Spinal cord (tissue), 10 donors: ENCODE measurements around the gene ERC2. TPM values are rescaled to one million over a fixed set of nuclear protein-coding genes. Genes with fewer than 3 reads are reported as not detected.

Source experiments
- DNase-seq, 6 donors: peaks; one replicate each; pipeline versions ENCODE4 v3.0.0 to v3.0.0-alpha.2; 2013 to 2015; ENCODE audit warnings: low spot score in 6 of 6, low read depth in 4 of 6
- H3K27ac ChIP-seq: one replicate; pipeline ENCODE4 v1.5.1; 2013; ENCODE audit warnings: low read depth, low read length, control low read depth
- H3K27me3 ChIP-seq: one replicate; pipeline ENCODE4 v1.6.1; 2013; ENCODE audit warnings: low read length; ENCODE audit not compliant: control insufficient read depth, insufficient read depth
- H3K36me3 ChIP-seq: one replicate; pipeline ENCODE4 v1.6.1; 2013; ENCODE audit warnings: low read length; ENCODE audit not compliant: control insufficient read depth, insufficient read depth
- H3K4me1 ChIP-seq: one replicate; pipeline ENCODE4 v1.6.1; 2013; ENCODE audit warnings: low read length; ENCODE audit not compliant: control insufficient read depth, insufficient read depth
- H3K4me3 ChIP-seq: one replicate; pipeline ENCODE4 v1.5.1; 2013; ENCODE audit warnings: low read depth, low read length, control low read depth
- H3K9me3 ChIP-seq: one replicate; pipeline ENCODE4 v1.6.1; 2013; ENCODE audit warnings: low read length; ENCODE audit not compliant: control insufficient read depth, insufficient read depth
- WGBS: methylation state at CpG from one replicate; pipeline ENCODE4 v1.1.5; 2013; ENCODE audit warnings: missing lambda C conversion rate; ENCODE audit not compliant: insufficient coverage; 5-methylcytosine and 5-hydroxymethylcytosine counted together
- polyA plus RNA-seq, 2 donors: library from polyadenylated mRNA; unstranded; fragments of 120-200 nt; gene quantifications; one replicate each; pipeline ENCODE4 v1.2.1, GENCODE V29; 2013; ENCODE audit not compliant: insufficient read length in 2 of 2
- total RNA-seq, 2 donors: library from RNA; depleted of rRNA in 1 of 2; stranded (reverse); fragments of 120-200 nt in 1 of 2; fragments of >200 nt in 1 of 2; gene quantifications; one replicate each; pipeline versions ENCODE4 v1.2.3 to v1.2.4, GENCODE V29; 2013 to 2014
- donor health status: healthy.

Gene ERC2
- total and polyA plus RNA-seq, 4 donors = 24.0 to 51.3 (median 29.7) TPM

DNA sequence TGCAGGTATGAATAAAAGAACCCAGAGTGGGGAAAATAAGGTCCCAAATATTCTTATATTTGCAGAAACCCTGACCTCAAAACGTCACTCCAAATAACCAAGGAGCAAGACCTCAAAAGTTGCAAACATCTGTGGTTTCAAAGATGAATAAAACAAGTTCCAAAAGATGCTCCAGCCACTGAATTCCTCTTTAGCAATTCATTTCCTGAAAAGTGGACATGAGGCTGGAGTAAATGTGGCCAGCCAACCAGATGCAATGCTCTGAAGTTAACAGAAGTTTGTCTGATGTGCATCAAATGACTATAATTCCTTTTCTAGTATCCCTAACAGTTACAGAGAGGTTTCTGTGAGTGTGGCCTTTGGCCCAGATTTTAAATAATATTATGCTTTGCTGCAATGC is 910.0 kb downstream of the ERC2 start:
- DNase-seq = no peak
- H3K27me3 ChIP-seq = no peaks in the 10 kb centered on the region
- H3K36me3 ChIP-seq = no peaks in the 10 kb centered on the region

DNA sequence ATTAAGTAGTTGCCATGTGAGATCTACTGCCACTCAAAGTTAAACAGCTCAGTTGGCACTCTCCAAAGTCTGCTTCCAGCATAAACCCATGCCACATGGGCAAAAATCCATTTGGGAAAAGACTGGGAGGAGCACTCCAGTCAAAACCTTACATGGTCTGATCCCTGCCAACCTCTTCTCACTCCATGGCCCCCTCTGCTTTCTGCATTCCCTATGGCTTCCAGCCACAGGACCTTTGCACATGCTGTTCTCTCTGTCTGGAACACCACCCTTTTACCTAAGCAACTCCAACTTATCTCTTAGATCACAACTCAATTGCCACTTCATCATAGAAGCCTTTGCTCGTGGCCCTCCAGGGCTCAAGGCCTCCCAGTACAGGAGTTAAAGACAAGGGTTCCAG is 910.7 kb downstream of the ERC2 start:
- no peaks in the 10 kb centered on the region for H3K36me3 ChIP-seq

More for the DNA sequence above, 910.0 kb downstream of the ERC2 start:
- H3K4me1 ChIP-seq = peaks cover 26% of the 10 kb centered on the region
- H3K27ac ChIP-seq = no peak overlapping the region
- no peaks in the 10 kb centered on the region for H3K9me3 ChIP-seq
- WGBS = no CpG with 5 or more reads among the region's 1 CpG
- no peak overlapping the region for H3K4me3 ChIP-seq

DNA sequence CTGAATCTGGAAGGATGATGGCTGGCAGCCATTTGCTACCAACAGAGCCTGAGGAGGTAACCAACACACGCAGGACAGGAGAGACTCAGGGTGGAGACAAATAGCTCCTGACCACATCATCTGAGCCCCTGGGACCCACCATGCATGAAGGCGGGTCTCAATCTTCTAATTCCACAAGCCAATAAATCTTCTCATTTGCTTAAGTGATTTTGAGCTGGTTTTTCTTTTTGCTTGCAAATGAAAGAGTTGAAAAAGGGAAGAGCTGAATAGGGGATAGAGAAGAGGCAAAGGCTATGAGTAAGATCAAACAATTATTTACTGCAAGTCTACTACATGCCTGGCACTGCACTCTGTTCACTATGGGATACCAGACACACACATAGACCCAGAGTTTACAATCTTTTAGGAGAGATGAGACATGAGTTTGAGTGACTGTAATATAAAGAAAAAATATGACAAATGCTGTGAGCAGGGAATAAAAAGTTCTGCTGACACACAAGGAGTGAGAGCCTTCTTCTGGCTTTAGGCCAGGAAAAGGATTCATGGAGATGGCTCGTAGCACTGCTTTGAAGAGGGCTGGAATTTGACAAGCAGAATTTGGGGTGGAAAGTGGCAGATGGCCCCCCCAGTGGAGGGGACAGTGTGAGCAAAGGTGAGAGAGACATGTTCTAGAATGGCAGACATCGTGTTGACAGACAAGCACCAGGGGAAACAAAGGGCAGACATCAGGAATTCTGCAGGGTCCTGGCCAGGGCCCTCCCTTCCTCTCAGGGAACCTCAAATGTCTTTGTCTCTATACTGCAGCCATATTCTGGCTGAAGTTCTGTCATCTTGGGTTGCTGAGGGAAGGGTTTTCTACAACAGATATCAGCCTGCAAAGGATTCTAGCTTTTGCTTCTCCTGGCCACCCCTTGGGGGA is 911.4 kb downstream of the ERC2 start:
- H3K36me3 ChIP-seq = no peaks in the 10 kb centered on the region
- H3K4me3 ChIP-seq = no peak overlapping the region
- peak in 2 of 6 donors; percentile 39 to 59 for DNase-seq
- H3K27me3 ChIP-seq = no peaks in the 10 kb centered on the region
- 47% methylated on average over 2 of the region's 4 CpGs for WGBS
- H3K4me1 ChIP-seq = peaks cover 26% of the 10 kb centered on the region
- H3K9me3 ChIP-seq = no peaks in the 10 kb centered on the region
- no peak overlapping the region for H3K27ac ChIP-seq

More for the DNA sequence above, 910.7 kb downstream of the ERC2 start:
- Histone ChIP-seq H3K4me3 (no peak overlapping the region), H3K27ac (no peak overlapping the region), H3K9me3 (no peaks in the 10 kb centered on the region), H3K4me1 (peaks cover 26% of the 10 kb centered on the region), H3K27me3 (no peaks in the 10 kb centered on the region)
- peak in 1 of 6 donors; percentile 25 for DNase-seq
- 100% methylated on average over 1 of the region's 1 CpG for WGBS

DNA sequence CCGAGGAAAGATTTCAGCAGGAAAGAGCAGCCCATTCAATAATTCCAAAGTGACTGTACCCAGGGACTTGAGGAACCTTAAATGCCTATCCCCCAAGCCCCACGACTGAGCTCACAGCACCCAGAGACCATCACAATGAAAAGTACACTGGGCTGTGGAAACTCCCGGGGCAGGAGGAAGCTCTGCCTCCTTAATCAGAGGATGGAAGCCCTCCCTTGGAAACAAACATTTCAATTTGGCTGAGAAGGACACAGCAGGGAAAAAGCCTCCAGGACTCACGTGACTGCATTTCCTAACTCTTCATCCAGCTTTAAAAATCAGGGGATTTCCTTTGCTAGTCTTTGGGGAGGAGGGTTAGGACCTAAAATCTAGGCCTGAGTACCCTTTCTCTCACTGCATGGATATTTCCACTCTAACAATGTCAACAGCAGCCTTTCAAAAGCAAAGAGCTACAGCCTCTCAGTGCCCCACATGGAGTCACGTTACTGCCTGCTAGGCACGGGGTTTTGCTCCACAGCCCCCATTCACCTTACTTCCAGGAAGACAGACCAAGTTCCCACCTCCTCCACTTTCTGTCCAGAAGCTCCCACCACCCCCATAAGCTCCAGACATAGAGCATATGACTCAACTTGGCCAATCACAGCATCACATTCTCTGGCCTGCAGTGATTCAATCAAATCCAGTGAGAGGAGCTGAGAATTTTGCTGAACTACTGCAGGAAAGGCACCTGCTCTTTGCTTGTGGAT is 912.2 kb downstream of the ERC2 start:
- H3K4me3 ChIP-seq = no peak overlapping the region
- DNase-seq = peak in 2 of 6 donors; percentile 31 to 37
- H3K4me1 ChIP-seq = peaks cover 26% of the 10 kb centered on the region
- H3K36me3 ChIP-seq = no peaks in the 10 kb centered on the region
- H3K27ac ChIP-seq = peak overlapping the region; percentile 6
- H3K9me3 ChIP-seq = peaks cover 2% of the 10 kb centered on the region
- WGBS = 49% methylated on average over 5 of the region's 6 CpGs
- H3K27me3 ChIP-seq = no peaks in the 10 kb centered on the region

DNA sequence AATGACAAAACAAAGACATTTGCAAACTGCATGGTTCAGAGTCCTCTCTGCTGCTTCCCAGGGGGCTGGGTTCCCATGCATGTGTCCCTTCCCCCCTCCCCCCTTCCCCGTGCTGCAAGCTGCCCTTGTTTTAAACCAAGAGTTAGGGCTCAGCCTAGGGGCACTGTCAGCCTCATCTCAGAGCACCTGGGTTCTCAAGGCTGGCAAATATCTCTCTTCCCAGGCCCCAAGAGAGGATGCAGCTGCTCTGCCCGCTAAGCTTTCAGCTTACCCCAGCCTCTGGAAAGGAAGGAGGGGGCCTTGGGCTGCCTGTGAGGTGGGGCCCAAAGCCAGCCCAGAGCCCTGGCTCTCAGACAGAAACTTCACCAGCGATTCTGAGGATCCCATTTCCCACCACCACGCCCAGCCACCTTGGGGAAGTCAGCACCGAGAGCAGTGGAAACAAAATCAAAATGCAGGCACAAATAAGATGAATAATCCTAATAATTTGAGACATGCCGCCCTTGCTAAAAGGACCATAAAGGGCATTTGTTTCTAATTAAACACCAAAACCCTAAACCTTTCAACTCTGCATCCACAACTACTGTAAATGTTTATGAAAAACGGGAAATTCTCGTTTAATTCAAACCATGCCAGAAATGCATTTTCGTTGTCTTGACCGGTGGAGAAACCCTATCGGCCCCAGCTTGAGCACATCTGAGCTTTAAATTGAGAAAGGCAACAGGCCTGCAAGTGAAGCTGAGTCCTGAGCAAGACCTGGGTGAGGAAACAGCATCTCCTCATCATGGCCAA is 913.4 kb downstream of the ERC2 start:
- H3K4me3 ChIP-seq = no peak overlapping the region
- WGBS = 60% methylated on average over 7 of the region's 11 CpGs
- H3K27me3 ChIP-seq = no peaks in the 10 kb centered on the region
- no peaks in the 10 kb centered on the region for H3K36me3 ChIP-seq
- H3K27ac ChIP-seq = peak overlapping the region; percentile 21
- peaks cover 2% of the 10 kb centered on the region for H3K9me3 ChIP-seq
- DNase-seq = no peak
- H3K4me1 ChIP-seq = peaks cover 26% of the 10 kb centered on the region

DNA sequence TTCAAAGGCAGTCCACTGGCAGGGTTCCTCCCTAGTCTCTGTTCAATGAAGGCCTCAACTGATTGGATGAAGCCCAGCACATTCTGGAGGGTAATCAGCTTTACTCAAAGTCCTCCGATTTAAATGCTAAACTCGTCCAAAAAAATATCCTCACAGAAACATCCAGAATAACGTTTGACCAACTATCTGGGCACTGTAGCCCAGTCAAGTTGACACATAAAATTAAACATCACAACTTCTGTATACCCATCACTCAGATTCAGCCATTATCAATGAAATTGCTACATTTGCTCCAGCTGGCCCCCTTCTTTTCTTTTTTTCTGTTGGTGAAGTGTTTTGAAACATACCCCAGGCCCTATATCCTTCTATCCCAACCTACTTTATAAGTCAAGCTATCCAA is 916.6 kb downstream of the ERC2 start:
- H3K4me1 ChIP-seq = peaks cover 30% of the 10 kb centered on the region
- DNase-seq = no peak
- H3K4me3 ChIP-seq = no peak overlapping the region
- H3K36me3 ChIP-seq = no peaks in the 10 kb centered on the region
- H3K27me3 ChIP-seq = no peaks in the 10 kb centered on the region
- peaks cover 2% of the 10 kb centered on the region for H3K9me3 ChIP-seq
- H3K27ac ChIP-seq = no peak overlapping the region
- 75% methylated on average over 3 of the region's 3 CpGs for WGBS

DNA sequence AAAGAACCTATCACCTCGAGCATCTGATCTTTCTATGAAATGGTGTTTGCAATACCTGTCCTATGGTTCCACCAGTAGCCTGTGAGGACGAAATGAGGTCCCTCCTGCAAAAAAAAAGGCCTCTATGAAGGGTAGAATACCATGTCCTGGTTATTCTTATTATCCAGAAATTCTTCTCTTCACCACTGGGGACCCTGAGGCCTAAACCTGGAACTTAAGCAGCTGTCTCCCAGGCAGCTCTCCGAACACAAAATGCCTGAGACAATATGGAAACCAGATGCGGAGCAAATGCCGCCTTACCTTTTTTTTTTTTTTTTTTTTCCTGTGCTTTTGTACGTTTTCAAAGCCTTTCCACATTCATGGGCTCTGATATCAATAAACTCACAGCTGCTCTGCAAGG is 919.1 kb downstream of the ERC2 start:
- no peak overlapping the region for H3K27ac ChIP-seq
- WGBS = 60% methylated on average over 1 of the region's 6 CpGs
- H3K4me1 ChIP-seq = peaks cover 15% of the 10 kb centered on the region
- H3K36me3 ChIP-seq = no peaks in the 10 kb centered on the region
- H3K27me3 ChIP-seq = no peaks in the 10 kb centered on the region
- peak in 1 of 6 donors; percentile 46 for DNase-seq
- H3K4me3 ChIP-seq = no peak overlapping the region
- peaks cover 2% of the 10 kb centered on the region for H3K9me3 ChIP-seq

DNA sequence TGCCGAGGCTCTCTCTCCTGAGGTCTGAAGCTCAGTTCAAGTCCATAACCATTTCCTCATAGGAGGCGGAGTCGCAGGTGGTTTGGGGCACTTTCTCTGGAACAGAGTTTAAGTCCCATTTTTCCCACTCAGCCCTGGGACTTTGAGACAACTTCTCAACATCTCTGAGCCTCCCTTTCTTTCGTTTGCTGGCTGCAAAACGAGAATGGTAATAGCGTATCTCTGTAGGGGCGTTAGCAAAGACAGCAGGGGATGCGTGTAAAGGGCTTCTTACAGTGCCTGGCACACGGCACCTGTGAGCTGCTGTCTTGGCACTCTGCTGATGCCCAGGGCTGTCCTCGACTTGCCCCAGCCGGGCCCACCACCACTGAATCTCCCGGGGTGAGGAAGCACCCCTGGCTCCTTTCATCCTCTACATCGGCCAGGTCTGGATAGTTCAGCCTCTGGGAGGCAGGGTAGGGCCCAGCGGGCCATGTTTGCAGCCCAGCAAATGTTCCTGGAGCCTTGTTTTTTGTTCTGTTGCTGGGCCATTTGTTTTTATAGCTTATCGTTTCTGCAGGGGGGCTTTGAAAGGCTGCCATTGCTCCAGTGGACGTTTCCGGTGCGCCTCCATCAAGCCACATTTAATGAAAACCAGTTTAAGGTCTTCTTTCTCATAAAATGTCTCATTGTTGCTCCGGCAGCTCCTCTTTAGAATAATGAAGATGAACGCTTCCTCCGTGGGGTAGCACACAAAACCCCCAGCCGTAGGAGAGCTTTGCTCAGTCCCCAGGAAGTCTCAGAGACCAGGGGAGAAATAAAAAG is 921.2 kb downstream of the ERC2 start:
- Histone ChIP-seq H3K27ac (peak overlapping the region; percentile 40), H3K27me3 (no peaks in the 10 kb centered on the region), H3K36me3 (no peaks in the 10 kb centered on the region), H3K4me3 (no peak overlapping the region), H3K4me1 (peaks cover 22% of the 10 kb centered on the region), H3K9me3 (peaks cover 2% of the 10 kb centered on the region)
- peak in 1 of 6 donors; percentile 81 for DNase-seq
- 31% methylated on average over 20 of the region's 22 CpGs for WGBS
